ENCODE results near the gene TMEM97.

TMEM97 gene

DNA sequence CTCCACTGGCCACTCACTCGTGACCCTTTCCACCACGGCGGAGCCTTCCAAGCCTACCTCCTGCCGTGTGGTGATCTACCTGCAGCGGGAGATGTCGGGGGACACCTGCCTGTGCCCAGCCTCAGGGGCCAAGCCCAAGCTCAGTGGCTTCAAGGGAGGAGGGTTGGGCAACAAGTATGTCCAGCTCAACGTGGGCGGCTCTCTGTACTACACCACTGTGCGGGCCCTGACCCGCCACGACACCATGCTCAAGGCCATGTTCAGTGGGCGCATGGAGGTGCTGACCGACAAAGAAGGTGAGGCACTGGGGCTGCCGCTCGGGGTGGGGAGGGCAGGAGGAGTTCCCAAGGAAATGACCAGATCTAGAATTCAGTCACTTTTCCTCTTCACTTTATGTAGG, 20.4 kb downstream of the TMEM97 start:
- TF ChIP-seq, protein P1, sequence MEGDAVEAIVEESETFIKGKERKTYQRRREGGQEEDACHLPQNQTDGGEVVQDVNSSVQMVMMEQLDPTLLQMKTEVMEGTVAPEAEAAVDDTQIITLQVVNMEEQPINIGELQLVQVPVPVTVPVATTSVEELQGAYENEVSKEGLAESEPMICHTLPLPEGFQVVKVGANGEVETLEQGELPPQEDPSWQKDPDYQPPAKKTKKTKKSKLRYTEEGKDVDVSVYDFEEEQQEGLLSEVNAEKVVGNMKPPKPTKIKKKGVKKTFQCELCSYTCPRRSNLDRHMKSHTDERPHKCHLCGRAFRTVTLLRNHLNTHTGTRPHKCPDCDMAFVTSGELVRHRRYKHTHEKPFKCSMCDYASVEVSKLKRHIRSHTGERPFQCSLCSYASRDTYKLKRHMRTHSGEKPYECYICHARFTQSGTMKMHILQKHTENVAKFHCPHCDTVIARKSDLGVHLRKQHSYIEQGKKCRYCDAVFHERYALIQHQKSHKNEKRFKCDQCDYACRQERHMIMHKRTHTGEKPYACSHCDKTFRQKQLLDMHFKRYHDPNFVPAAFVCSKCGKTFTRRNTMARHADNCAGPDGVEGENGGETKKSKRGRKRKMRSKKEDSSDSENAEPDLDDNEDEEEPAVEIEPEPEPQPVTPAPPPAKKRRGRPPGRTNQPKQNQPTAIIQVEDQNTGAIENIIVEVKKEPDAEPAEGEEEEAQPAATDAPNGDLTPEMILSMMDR (IDR thresholded peaks at IDR 0.05; ENCODE audit: borderline replicate concordance, insufficient read depth, low read depth, low read length) = no peak
- no peak overlapping the region for H3K4me3 ChIP-seq (ENCODE audit: low read depth, low read length)

DNA sequence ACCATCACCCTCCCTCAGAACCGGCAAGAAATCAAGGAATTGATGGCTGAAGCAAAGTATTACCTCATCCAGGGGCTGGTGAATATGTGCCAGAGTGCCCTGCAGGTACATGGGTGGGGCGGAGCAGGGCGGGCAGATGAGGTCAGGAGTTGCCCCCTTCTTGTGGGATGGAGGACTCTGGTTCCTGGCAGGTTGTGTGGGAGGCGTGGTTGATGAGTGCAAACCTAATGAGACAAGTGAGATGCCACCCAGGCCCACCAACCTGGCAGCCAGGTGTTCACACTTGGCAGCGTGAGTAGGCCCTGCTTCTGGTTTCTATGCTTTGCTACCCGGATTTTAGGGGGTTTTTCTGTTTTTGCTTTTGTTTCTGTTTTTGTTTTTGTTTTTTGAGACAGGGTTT, 21.4 kb downstream of the TMEM97 start:
- no peak overlapping the region for H3K4me3 ChIP-seq (ENCODE audit: low read depth, low read length)
- TF ChIP-seq, protein P1 (IDR thresholded peaks at IDR 0.05; ENCODE audit: borderline replicate concordance, insufficient read depth, low read depth, low read length) = no peak

GRCh38 chr17:28341516-28341915, 22.5 kb downstream of the TMEM97 start:
- TF ChIP-seq, protein P1 (IDR thresholded peaks at IDR 0.05; ENCODE audit: borderline replicate concordance, insufficient read depth, low read depth, low read length) = no peak
- H3K4me3 ChIP-seq (ENCODE audit: low read depth, low read length) = no peak overlapping the region

DNA sequence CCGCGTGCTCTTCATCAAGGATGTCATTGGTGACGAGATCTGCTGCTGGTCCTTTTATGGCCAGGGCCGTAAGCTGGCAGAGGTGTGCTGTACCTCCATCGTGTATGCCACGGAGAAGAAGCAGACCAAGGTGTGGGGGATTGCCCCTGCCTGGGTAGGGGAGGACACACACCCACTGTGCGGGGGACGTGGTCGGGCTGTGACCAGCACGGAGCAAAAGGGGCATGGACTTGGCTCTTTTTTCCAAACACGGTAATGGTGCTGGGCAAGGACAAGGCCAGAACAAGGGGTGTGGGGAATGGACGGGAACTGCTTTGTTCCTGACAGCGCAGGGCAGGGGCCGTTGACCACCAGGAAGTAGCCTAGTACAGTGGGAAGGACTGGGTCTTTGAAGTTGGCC, 23.3 kb downstream of the TMEM97 start:
- TF ChIP-seq, protein P1 (IDR thresholded peaks at IDR 0.05; ENCODE audit: borderline replicate concordance, insufficient read depth, low read depth, low read length) = no peak
- no peak overlapping the region for H3K4me3 ChIP-seq (ENCODE audit: low read depth, low read length)

GRCh38 chr17:28343491-28343932, 24.5 kb downstream of the TMEM97 start:
- no peak overlapping the region for H3K4me3 ChIP-seq (ENCODE audit: low read depth, low read length)
- TF ChIP-seq, protein P1 (IDR thresholded peaks at IDR 0.05; ENCODE audit: borderline replicate concordance, insufficient read depth, low read depth, low read length) = no peak

GRCh38 chr17:28344011-28344410, 25.0 kb downstream of the TMEM97 start:
- TF ChIP-seq, protein P1 (IDR thresholded peaks at IDR 0.05; ENCODE audit: borderline replicate concordance, insufficient read depth, low read depth, low read length) = no peak
- no peak overlapping the region for H3K4me3 ChIP-seq (ENCODE audit: low read depth, low read length)

GRCh38 chr17:28344435-28344901, 25.5 kb downstream of the TMEM97 start:
- H3K4me3 ChIP-seq (ENCODE audit: low read depth, low read length) = no peak overlapping the region
- TF ChIP-seq, protein P1 (IDR thresholded peaks at IDR 0.05; ENCODE audit: borderline replicate concordance, insufficient read depth, low read depth, low read length) = no peak

All from GM12875 (cell line).